GM12878 (cell line): Measurements from ENCODE around the gene IFNA17. TPM values are rescaled to one million over a fixed set of nuclear protein-coding genes. Genes with fewer than 3 reads are reported as not detected.
"Not testable (repeated sequence)": the region's sequence is repeated elsewhere in the genome, so short reads cannot be mapped to it uniquely, and the experiment has no call there.

Experiments used
- ATAC-seq: fragments of 200-7000 bp; cut with Tn5 transposase; 3 replicates; pipeline ENCODE4 v1.9.1; 2020; ENCODE audit warnings: mild to moderate bottlenecking, moderate library complexity
- BruUV-seq: library from RNA; stranded (reverse); fragments of 400-500 nt; replicated peaks from 2 replicates; lab custom pipeline; 2021; lab: Mats Ljungman, UMichigan
- CTCF ChIA-PET: fragments of 300-600 bp; sonication (Branson Sonifier 250); formaldehyde crosslinking; extraction: SDS; loops from one replicate; lab custom pipeline; 2021; ENCODE audit warnings: inconsistent platforms; lab: Yijun Ruan, JAX
- POLR2A ChIA-PET: fragments of 350-600 bp; formaldehyde crosslinking; extraction: SDS; loops from one replicate; lab custom pipeline; 2021; ENCODE audit warnings: inconsistent platforms; lab: Charles Lee
- RAD21 ChIA-PET: fragments of 300-600 bp; sonication (Branson Sonifier 250); formaldehyde crosslinking; loops from one replicate; lab custom pipeline; 2023; ENCODE audit warnings: antibody characterized with exemption; ENCODE audit not compliant: unreplicated experiment; lab: Charles Lee
- SMC1A ChIA-PET: fragments of 300-600 bp; sonication (Branson Sonifier 250); formaldehyde crosslinking; loops from one replicate; lab custom pipeline; 2023; ENCODE audit not compliant: unreplicated experiment, uncharacterized antibody; lab: Charles Lee
- DNase-seq: peaks from one replicate; pipeline ENCODE4 v3.0.0-alpha.2; 2011; ENCODE audit warnings: low read depth, low spot score
- FAIRE-seq: peaks from 3 replicates; lab custom pipeline; 2011; peaks lifted over from hg19 to GRCh38; lab: Jason Lieb, UNC
- H2AFZ ChIP-seq: 2 replicates; pipeline ENCODE4 v1.6.0; 2011; ENCODE audit warnings: low read depth, low read length, control low read depth; ENCODE audit not compliant: control insufficient read depth
- H3K27ac ChIP-seq: 2 replicates; pipeline ENCODE4 v1.5.1; 2011; ENCODE audit warnings: control low read depth; ENCODE audit not compliant: control insufficient read depth, insufficient read depth
- H3K27me3 ChIP-seq, 2 experiments: replicated peaks in 1 of 2; 2 replicates each; pipeline versions ENCODE4 v1.6.0 to v1.6.1; 2011; ENCODE audit warnings: low read length in 1 of 2; ENCODE audit not compliant: control insufficient read depth in 2 of 2, insufficient read depth in 2 of 2
- H3K36me3 ChIP-seq, 2 experiments: 2 replicates each; pipeline ENCODE4 v1.5.1; 2011; ENCODE audit warnings: low read length in 1 of 2; ENCODE audit not compliant: control insufficient read depth in 2 of 2, insufficient read depth in 2 of 2
- H3K4me1 ChIP-seq: 2 replicates; pipeline ENCODE4 v1.6.1; 2011; ENCODE audit warnings: mild to moderate bottlenecking, low read length, moderate library complexity, mixed read lengths; ENCODE audit not compliant: control insufficient read depth, insufficient read depth
- H3K4me2 ChIP-seq: 2 replicates; pipeline ENCODE4 v1.6.0; 2011; ENCODE audit warnings: control low read depth; ENCODE audit not compliant: control insufficient read depth, insufficient read depth
- H3K4me3 ChIP-seq: fragments of 200-600 bp; sonication (generic); 2 replicates; pipeline ENCODE4 v1.5.1; 2016
- H3K79me2 ChIP-seq: 2 replicates; pipeline ENCODE4 v1.6.0; 2011; ENCODE audit warnings: low read length; ENCODE audit not compliant: control insufficient read depth, insufficient read depth
- H3K9ac ChIP-seq: 2 replicates; pipeline ENCODE4 v1.8.0; 2011; ENCODE audit warnings: low read length, control low read depth, mixed read lengths; ENCODE audit not compliant: control insufficient read depth, insufficient read depth
- H3K9me3 ChIP-seq: replicated peaks from 3 replicates; pipeline ENCODE4 v1.5.1; 2011; ENCODE audit warnings: mild to moderate bottlenecking, low read length; ENCODE audit not compliant: control insufficient read depth, insufficient read depth
- H4K20me1 ChIP-seq: 2 replicates; pipeline ENCODE4 v1.6.0; 2011; ENCODE audit not compliant: control insufficient read depth, insufficient read depth
- BHLHE40 ChIP-seq, 2 experiments: fragments of 450-650 bp in 1 of 2; IDR thresholded peaks; 2 replicates each; pipeline ENCODE4 v1.6.1; 2011 to 2017; ENCODE audit warnings: low read depth in 2 of 2, borderline replicate concordance in 1 of 2, improper control_type of control experiment in 1 of 2, low read length in 1 of 2, mild to moderate bottlenecking in 1 of 2
- BRCA1 ChIP-seq: IDR thresholded peaks from 2 replicates; pipeline ENCODE4 v1.6.1; 2011; ENCODE audit warnings: low read depth, low read length, improper control_type of control experiment
- JUNB ChIP-seq: IDR thresholded peaks from 2 replicates; pipeline ENCODE4 v1.6.1; 2016; ENCODE audit warnings: antibody characterized with exemption, mild to moderate bottlenecking
- MYC ChIP-seq: IDR thresholded peaks from 2 replicates; pipeline ENCODE4 v1.6.1; 2011; ENCODE audit warnings: mild to moderate bottlenecking, low read length, moderate library complexity, inconsistent platforms; ENCODE audit not compliant: insufficient read depth, insufficient replicate concordance, insufficient read length, severe bottlenecking
- PAX8 ChIP-seq: fragments of 450-650 bp; IDR thresholded peaks from 2 replicates; pipeline ENCODE4 v1.6.1; 2017; ENCODE audit warnings: mild to moderate bottlenecking, moderate library complexity
- ZNF274 ChIP-seq: IDR thresholded peaks from one replicate; pipeline ENCODE4 v1.8.0; 2011; ENCODE audit not compliant: insufficient read length, insufficient read depth
- WGBS: methylation state at CpG from one replicate; pipeline ENCODE4 v1.1.6; 2016; ENCODE audit warnings: low lambda C conversion rate; ENCODE audit not compliant: insufficient replicate concordance, insufficient coverage; ENCODE audit errors: missing lambda C conversion rate; 5-methylcytosine and 5-hydroxymethylcytosine counted together
- in situ Hi-C: fragments of 300-500 bp; cut with MboI; formaldehyde crosslinking; loops from 9 replicates; pipeline ENCODE4 v1.14.3; 2018; ENCODE audit warnings: mixed read lengths
- intact Hi-C: fragments of 100-400 bp; cut with micrococcal nuclease; formaldehyde crosslinking; loops from one replicate; pipeline ENCODE4 v1.14.2; 2022; ENCODE audit not compliant: unreplicated experiment
- polyA plus RNA-seq, 11 experiments: library from polyadenylated mRNA; depleted of rRNA in 4 of 11; unstranded in 6 of 11; stranded (reverse) in 5 of 11; fragments of >200 nt; fragmentation: Nextera tagmentation in 4 of 11; fragmentation: Illumina TruSeq in 1 of 11; extraction: Ambion mirVana in 4 of 11; extraction: Trizol in 1 of 11; gene quantifications; 1 replicate in 1 of 11; 2 replicates in 10 of 11; pipeline versions ENCODE4 v1.2.1 to v1.2.3, GENCODE V29; 2011 to 2016; ENCODE audit warnings: inconsistent platforms in 2 of 11, missing spikeins in 2 of 11, low read depth in 1 of 11
- total RNA-seq, 4 experiments: library from RNA; depleted of rRNA in 3 of 4; stranded (reverse); fragments of >200 nt in 3 of 4; fragmentation: Illumina TruSeq in 1 of 4; extraction: Trizol in 1 of 4; gene quantifications; 2 replicates each; pipeline versions ENCODE4 v1.2.1 to v1.2.3, GENCODE V29; 2013 to 2021
- TF ChIP-seq, protein P1 (sequence below): fragments of 450-650 bp; formaldehyde crosslinking; IDR thresholded peaks from 2 replicates; pipeline ENCODE4 v1.4.0; 2022; ENCODE audit warnings: mild to moderate bottlenecking, moderate library complexity
- TF ChIP-seq, protein P2 (sequence below): IDR thresholded peaks from 2 replicates; pipeline ENCODE4 v1.6.1; 2012; ENCODE audit warnings: low read depth, low read length, improper control_type of control experiment

The IFNA17 gene
- total and polyA plus RNA-seq, 10 of the 15 experiments (the other 5 are each of a cell fraction or from before 2014, with no cell fraction given) = not detected

DNA sequence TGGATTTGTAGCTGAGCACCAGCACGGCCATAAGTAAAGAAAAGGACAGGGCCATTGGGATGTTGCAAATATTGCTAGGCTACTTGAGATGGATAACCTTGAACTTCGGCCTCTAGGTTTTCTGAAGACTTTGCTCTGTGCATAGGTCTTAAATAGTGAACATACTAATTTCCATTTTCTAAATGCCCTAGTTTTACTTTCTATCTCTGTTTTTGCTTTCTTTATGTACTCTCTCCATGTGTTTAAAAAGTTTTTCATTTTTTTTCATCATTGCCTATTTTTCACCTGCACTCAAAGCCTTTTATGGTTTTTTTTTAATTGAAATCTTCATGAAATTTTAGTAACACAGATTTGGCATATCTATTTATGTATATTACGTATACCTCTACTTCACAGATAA lies 21.0 kb downstream of the IFNA17 start, which contains the start of gene IFNA10:
IFNA10 (minus strand) TSS at position 101 of the 400 bp plus-strand sequence; CDS start at position 55, 46 bp downstream.
- POLR2A ChIA-PET, H3K27me3 ChIP-seq, H3K9ac ChIP-seq, in situ Hi-C loops, FAIRE-seq, SMC1A ChIA-PET, RAD21 ChIA-PET, H3K9me3 ChIP-seq, H3K4me3 ChIP-seq, H3K4me2 ChIP-seq, H3K79me2 ChIP-seq, BruUV-seq, H3K36me3 ChIP-seq, H4K20me1 ChIP-seq, H3K4me1 ChIP-seq, H2AFZ ChIP-seq, H3K27ac ChIP-seq, ATAC-seq, intact Hi-C loops, DNase-seq: not testable (repeated sequence)
- CTCF ChIA-PET = interaction anchor here (0.6 kb wide), 1 partner anchor 29 kb away, joined by 3 read pairs; no protein-coding TSS in a partner anchor
- 33% methylated on average over 3 of the region's 3 CpGs for WGBS

DNA sequence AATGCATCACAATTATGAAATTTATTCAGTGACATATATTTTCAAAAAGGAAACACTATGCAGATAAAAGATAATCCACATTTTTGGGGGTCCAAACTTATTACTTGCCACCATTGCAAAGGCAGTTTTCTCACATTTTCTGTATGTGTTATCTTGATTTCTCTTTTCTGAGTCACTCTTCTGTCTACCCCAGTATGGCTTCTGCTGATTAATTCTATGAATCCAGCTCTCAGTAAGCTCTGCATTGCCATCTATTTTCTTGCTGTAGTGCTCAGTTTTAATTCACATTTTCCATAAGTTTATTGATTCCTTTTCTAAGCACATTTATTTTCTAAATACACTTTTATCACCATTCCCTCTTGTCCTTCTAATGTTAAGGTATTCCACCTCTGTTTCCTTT lies 22.8 kb downstream of the IFNA17 start:
- FAIRE-seq = no peak
- RAD21 ChIA-PET = no interaction called here
- POLR2A ChIA-PET = interaction anchor here (0.7 kb wide), 1 partner anchor 186 kb away, joined by 3 read pairs; no protein-coding TSS in a partner anchor
- no TSS peak for BruUV-seq
- Histone ChIP-seq H3K79me2 (no peaks in the 10 kb centered on the region), H3K9ac (no peak overlapping the region), H4K20me1 (no peaks in the 10 kb centered on the region), H3K27ac (no peak overlapping the region), H3K9me3 (no peaks in the 10 kb centered on the region), H3K27me3 (no peaks in the 10 kb centered on the region), H2AFZ (no peak overlapping the region), H3K36me3 (no peaks in the 10 kb centered on the region), H3K4me3 (no peak overlapping the region), H3K4me1 (no peaks in the 10 kb centered on the region), H3K4me2 (no peak overlapping the region)
- TF ChIP-seq BRCA1 = no peak
- TF ChIP-seq, protein P1, sequence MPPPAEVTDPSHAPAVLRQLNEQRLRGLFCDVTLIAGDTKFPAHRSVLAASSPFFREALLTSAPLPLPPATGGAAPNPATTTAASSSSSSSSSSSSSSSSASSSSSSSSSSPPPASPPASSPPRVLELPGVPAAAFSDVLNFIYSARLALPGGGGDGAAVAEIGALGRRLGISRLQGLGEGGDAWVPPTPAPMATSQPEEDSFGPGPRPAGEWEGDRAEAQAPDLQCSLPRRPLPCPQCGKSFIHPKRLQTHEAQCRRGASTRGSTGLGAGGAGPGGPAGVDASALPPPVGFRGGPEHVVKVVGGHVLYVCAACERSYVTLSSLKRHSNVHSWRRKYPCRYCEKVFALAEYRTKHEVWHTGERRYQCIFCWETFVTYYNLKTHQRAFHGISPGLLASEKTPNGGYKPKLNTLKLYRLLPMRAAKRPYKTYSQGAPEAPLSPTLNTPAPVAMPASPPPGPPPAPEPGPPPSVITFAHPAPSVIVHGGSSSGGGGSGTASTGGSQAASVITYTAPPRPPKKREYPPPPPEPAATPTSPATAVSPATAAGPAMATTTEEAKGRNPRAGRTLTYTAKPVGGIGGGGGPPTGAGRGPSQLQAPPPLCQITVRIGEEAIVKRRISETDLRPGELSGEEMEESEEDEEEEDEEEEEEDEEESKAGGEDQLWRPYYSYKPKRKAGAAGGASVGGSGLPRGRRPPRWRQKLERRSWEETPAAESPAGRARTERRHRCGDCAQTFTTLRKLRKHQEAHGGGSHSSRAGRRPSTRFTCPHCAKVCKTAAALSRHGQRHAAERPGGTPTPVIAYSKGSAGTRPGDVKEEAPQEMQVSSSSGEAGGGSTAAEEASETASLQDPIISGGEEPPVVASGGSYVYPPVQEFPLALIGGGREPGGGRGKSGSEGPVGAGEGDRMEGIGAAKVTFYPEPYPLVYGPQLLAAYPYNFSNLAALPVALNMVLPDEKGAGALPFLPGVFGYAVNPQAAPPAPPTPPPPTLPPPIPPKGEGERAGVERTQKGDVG (CRISPR knock-in tag) = no peak
- no peak for TF ChIP-seq ZNF274
- no peak for TF ChIP-seq BHLHE40 (IDR thresholded peaks at IDR 0.05; ENCODE audit: borderline replicate concordance in 1 of 2, low read depth in 2 of 2, low read length in 1 of 2)
- TF ChIP-seq JUNB = no peak
- TF ChIP-seq, protein P2, sequence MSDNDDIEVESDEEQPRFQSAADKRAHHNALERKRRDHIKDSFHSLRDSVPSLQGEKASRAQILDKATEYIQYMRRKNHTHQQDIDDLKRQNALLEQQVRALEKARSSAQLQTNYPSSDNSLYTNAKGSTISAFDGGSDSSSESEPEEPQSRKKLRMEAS = no peak
- no peak for TF ChIP-seq PAX8
- TF ChIP-seq MYC = no peak
- SMC1A ChIA-PET = no interaction called here
- ATAC-seq = no peak
- in situ Hi-C loops (no loop called here), intact Hi-C loops (no loop called here)
- CTCF ChIA-PET = interaction anchor here (2.5 kb wide), 1 partner anchor 22 kb away, joined by 10 read pairs; no protein-coding TSS in a partner anchor
- DNase-seq = no peak
